GM21526 (cell line): Measurements from ENCODE around the gene BCAS2.
A peak's percentile ranks its signal among the peaks of the same experiment; 100 is the strongest.

Source experiments
- ATAC-seq: cut with Tn5 transposase; IDR thresholded peaks from one replicate; pipeline ENCODE4 v1.9.1; 2021; ENCODE audit warnings: moderate library complexity; ENCODE audit not compliant: unreplicated experiment, low FRiP score

BCAS2 gene

GRCh38 chr1:114561333-114561732, 20.1 kb downstream of the BCAS2 start:
- ATAC-seq: no peak

- peak; percentile 65 for ATAC-seq
These were observed 22.1 kb downstream of the BCAS2 start for GRCh38 chr1:114559356-114559755.

- ATAC-seq: no peak
These were observed 22.9 kb downstream of the BCAS2 start for GRCh38 chr1:114558544-114558943.

- no peak for ATAC-seq
These were observed 26.8 kb downstream of the BCAS2 start for GRCh38 chr1:114554577-114554976.

- ATAC-seq: no peak
These were observed 29.2 kb downstream of the BCAS2 start for GRCh38 chr1:114552106-114552639.

- no peak for ATAC-seq
These were observed 30.0 kb downstream of the BCAS2 start for GRCh38 chr1:114551400-114551799.

GRCh38 chr1:114550336-114550735, 31.1 kb downstream of the BCAS2 start:
- no peak for ATAC-seq

- no peak for ATAC-seq
These were observed 32.3 kb downstream of the BCAS2 start for GRCh38 chr1:114549137-114549536.

GRCh38 chr1:114547076-114547475, 34.3 kb downstream of the BCAS2 start:
- ATAC-seq: no peak

- ATAC-seq: no peak
These were observed 35.6 kb downstream of the BCAS2 start for GRCh38 chr1:114545796-114546195.

- no peak for ATAC-seq
These were observed 36.1 kb downstream of the BCAS2 start for GRCh38 chr1:114545315-114545714.

- no peak for ATAC-seq
These were observed 40.6 kb downstream of the BCAS2 start for GRCh38 chr1:114540821-114541220.

GRCh38 chr1:114540272-114540671, 41.1 kb downstream of the BCAS2 start:
- no peak for ATAC-seq

GRCh38 chr1:114536043-114536442, 45.4 kb downstream of the BCAS2 start:
- ATAC-seq: no peak

GRCh38 chr1:114535401-114535800, 46.0 kb downstream of the BCAS2 start:
- ATAC-seq: no peak

- ATAC-seq: no peak
These were observed 50.3 kb downstream of the BCAS2 start for GRCh38 chr1:114531094-114531493.

- ATAC-seq: no peak
These were observed 51.2 kb downstream of the BCAS2 start for GRCh38 chr1:114530224-114530623.

GRCh38 chr1:114524944-114525343, 56.5 kb downstream of the BCAS2 start:
- ATAC-seq: no peak

- no peak for ATAC-seq
These were observed 59.2 kb downstream of the BCAS2 start for GRCh38 chr1:114522264-114522575.

- no peak for ATAC-seq
These were observed 59.8 kb downstream of the BCAS2 start for GRCh38 chr1:114521396-114522263.
